Activated B cell treated with CpG ODN at 0.5 μM for 24 hours (primary cell): Measurements from ENCODE around the gene GUK1. TPM values are rescaled to one million over a fixed set of nuclear protein-coding genes. Genes with fewer than 3 reads are reported as not detected.

Experiments used
- ATAC-seq: fragments of 200-7000 bp; cut with Tn5 transposase; one replicate; pipeline ENCODE4 v1.10.0; 2021; ENCODE audit warnings: low read depth, mild to moderate bottlenecking, moderate library complexity
- CTCF ChIA-PET: fragments of 350-600 bp; sonication (Branson Sonifier 250); formaldehyde crosslinking; loops from one replicate; lab custom pipeline; 2021; ENCODE audit warnings: antibody characterized with exemption; lab: Charles Lee
- POLR2A ChIA-PET: fragments of 350-600 bp; sonication (Branson Sonifier 250); formaldehyde crosslinking; loops from one replicate; lab custom pipeline; 2021; ENCODE audit warnings: antibody characterized with exemption; lab: Charles Lee
- DNase-seq: peaks from one replicate; pipeline ENCODE4 v3.0.0; 2022
- H3K27ac Mint-ChIP-seq: one replicate; pipeline ENCODE4 v1.8.0; 2020; ENCODE audit warnings: mixed read lengths
- H3K27me3 Mint-ChIP-seq: one replicate; pipeline ENCODE4 v1.8.0; 2021; ENCODE audit warnings: mixed read lengths
- H3K36me3 Mint-ChIP-seq: one replicate; pipeline ENCODE4 v1.8.0; 2021; ENCODE audit warnings: low read depth, mixed read lengths
- H3K4me1 Mint-ChIP-seq: one replicate; pipeline ENCODE4 v1.8.0; 2021; ENCODE audit warnings: mixed read lengths
- H3K4me3 Mint-ChIP-seq: one replicate; pipeline ENCODE4 v1.8.0; 2020; ENCODE audit warnings: mild to moderate bottlenecking, mixed read lengths
- H3K9me3 Mint-ChIP-seq: one replicate; pipeline ENCODE4 v1.8.0; 2020; ENCODE audit warnings: mixed read lengths
- CTCF ChIP-seq: fragments of 200-600 bp; IDR thresholded peaks from one replicate; pipeline ENCODE4 v1.8.0; 2022; ENCODE audit warnings: antibody characterized with exemption, mild to moderate bottlenecking
- intact Hi-C: fragments of 100-400 bp; cut with micrococcal nuclease; formaldehyde crosslinking; loops from one replicate; pipeline ENCODE4 v1.15.1; 2024
- total RNA-seq: library from RNA; stranded (reverse); gene quantifications from 2 replicates; pipeline ENCODE4 v1.2.3, GENCODE V29; 2022

Gene GUK1
- total RNA-seq, 1 donor from 2014 or later: 104 TPM

GRCh38 chr1:228160201-228160761, 20.2 kb downstream of the GUK1 start:
- Mint-ChIP-seq H3K36me3 (no peaks in the 10 kb centered on the region), H3K9me3 (no peaks in the 10 kb centered on the region), H3K27me3 (no peaks in the 10 kb centered on the region), H3K4me1 (peaks cover 14% of the 10 kb centered on the region), H3K27ac (no peak overlapping the region), H3K4me3 (no peak overlapping the region)
- no peak for TF ChIP-seq CTCF
- ChIA-PET POLR2A (no interaction called here), CTCF (no interaction called here)
- intact Hi-C loops: no loop called here
- ATAC-seq (no peak), DNase-seq (no peak)

GRCh38 chr1:228161362-228161761, 21.3 kb downstream of the GUK1 start:
- intact Hi-C loops: no loop called here
- ChIA-PET POLR2A (no interaction called here), CTCF (no interaction called here)
- H3K27me3 Mint-ChIP-seq: no peaks in the 10 kb centered on the region
- peaks cover 16% of the 10 kb centered on the region for H3K4me1 Mint-ChIP-seq
- no peak overlapping the region for H3K27ac Mint-ChIP-seq
- TF ChIP-seq CTCF: no peak
- no peaks in the 10 kb centered on the region for H3K36me3 Mint-ChIP-seq
- ATAC-seq (no peak), DNase-seq (no peak)
- H3K9me3 Mint-ChIP-seq: no peaks in the 10 kb centered on the region
- no peak overlapping the region for H3K4me3 Mint-ChIP-seq

GRCh38 chr1:228161866-228162265, 21.8 kb downstream of the GUK1 start:
- DNase-seq (no peak), ATAC-seq (no peak)
- intact Hi-C loops: no loop called here
- no peaks in the 10 kb centered on the region for H3K27me3 Mint-ChIP-seq
- peaks cover 21% of the 10 kb centered on the region for H3K4me1 Mint-ChIP-seq
- H3K9me3 Mint-ChIP-seq: no peaks in the 10 kb centered on the region
- H3K4me3 Mint-ChIP-seq: no peak overlapping the region
- TF ChIP-seq CTCF: no peak
- POLR2A ChIA-PET: no interaction called here
- H3K36me3 Mint-ChIP-seq: no peaks in the 10 kb centered on the region
- H3K27ac Mint-ChIP-seq: no peak overlapping the region
- CTCF ChIA-PET: no interaction called here

GRCh38 chr1:228162286-228163006, 22.4 kb downstream of the GUK1 start:
- ATAC-seq (no peak), DNase-seq (no peak)
- no peaks in the 10 kb centered on the region for H3K9me3 Mint-ChIP-seq
- no peaks in the 10 kb centered on the region for H3K27me3 Mint-ChIP-seq
- no peak overlapping the region for H3K27ac Mint-ChIP-seq
- ChIA-PET CTCF (no interaction called here), POLR2A (no interaction called here)
- intact Hi-C loops: no loop called here
- no peak for TF ChIP-seq CTCF
- no peaks in the 10 kb centered on the region for H3K36me3 Mint-ChIP-seq
- no peak overlapping the region for H3K4me3 Mint-ChIP-seq
- peaks cover 22% of the 10 kb centered on the region for H3K4me1 Mint-ChIP-seq

GRCh38 chr1:228163007-228163753, 23.1 kb downstream of the GUK1 start:
- Mint-ChIP-seq H3K27me3 (no peaks in the 10 kb centered on the region), H3K9me3 (no peaks in the 10 kb centered on the region), H3K4me1 (peaks cover 26% of the 10 kb centered on the region), H3K36me3 (no peaks in the 10 kb centered on the region), H3K27ac (no peak overlapping the region), H3K4me3 (no peak overlapping the region)
- ChIA-PET CTCF (no interaction called here), POLR2A (interaction anchor here (6.0 kb wide), 1 partner anchor 24 kb away, joined by 134 read pairs; the partner anchor contains the start of gene GUK1)
- no peak for TF ChIP-seq CTCF
- intact Hi-C loops: no loop called here
- ATAC-seq (no peak), DNase-seq (no peak)
